Keratinocyte (primary cell): Measurements from ENCODE around the gene ERCC6L2. TPM values are rescaled to one million over a fixed set of nuclear protein-coding genes. Genes with fewer than 3 reads are reported as not detected.

Experiments used
- DNase-seq: peaks from one replicate; pipeline ENCODE4 v3.0.0-alpha.2; 2011; ENCODE audit warnings: low read depth, missing footprints, low spot score
- FAIRE-seq: peaks from 2 replicates; lab custom pipeline; 2011; peaks lifted over from hg19 to GRCh38; lab: Jason Lieb, UNC
- H2AFZ ChIP-seq: 2 replicates; pipeline ENCODE4 v1.6.0; 2012; ENCODE audit warnings: low read length, control low read depth, inconsistent platforms; ENCODE audit not compliant: control insufficient read depth
- H3K27ac ChIP-seq: 2 replicates; pipeline ENCODE4 v1.5.1; 2011; ENCODE audit warnings: low read length; ENCODE audit not compliant: control insufficient read depth, insufficient read depth
- H3K27me3 ChIP-seq: 3 replicates; pipeline ENCODE4 v1.6.0; 2011; ENCODE audit warnings: low read length; ENCODE audit not compliant: control insufficient read depth, insufficient read depth; ENCODE audit errors: extremely low read depth
- H3K36me3 ChIP-seq, 2 experiments: 2 replicates in 1 of 2; 3 replicates in 1 of 2; pipeline ENCODE4 v1.5.1; 2011; ENCODE audit warnings: low read length in 2 of 2, mild to moderate bottlenecking in 1 of 2; ENCODE audit not compliant: control insufficient read depth in 2 of 2, insufficient read depth in 2 of 2; ENCODE audit errors: extremely low read depth in 1 of 2
- H3K4me1 ChIP-seq: 3 replicates; pipeline ENCODE4 v1.5.1; 2011; ENCODE audit warnings: low read length; ENCODE audit not compliant: control insufficient read depth, insufficient read depth; ENCODE audit errors: extremely low read depth
- H3K4me2 ChIP-seq: 3 replicates; pipeline ENCODE4 v1.6.0; 2011; ENCODE audit warnings: low read depth, low read length; ENCODE audit not compliant: control insufficient read depth, insufficient read depth; ENCODE audit errors: extremely low read depth
- H3K4me3 ChIP-seq, 3 experiments: fragments of 200-600 bp in 1 of 3; sonication (generic) in 1 of 3; 2 replicates in 2 of 3; 3 replicates in 1 of 3; pipeline ENCODE4 v1.5.1; 2011 to 2016; ENCODE audit warnings: low read length in 3 of 3, mild to moderate bottlenecking in 3 of 3, control low read depth in 2 of 3, inconsistent platforms in 1 of 3, low read depth in 1 of 3, mixed read lengths in 1 of 3, mixed run types in 1 of 3, moderate library complexity in 1 of 3; ENCODE audit not compliant: control insufficient read depth in 2 of 3, insufficient read depth in 2 of 3; ENCODE audit errors: extremely low read depth in 1 of 3
- H3K79me2 ChIP-seq: 2 replicates; pipeline ENCODE4 v1.6.0; 2012; ENCODE audit warnings: low read length; ENCODE audit not compliant: control insufficient read depth, insufficient read depth
- H3K9ac ChIP-seq: 3 replicates; pipeline ENCODE4 v1.6.0; 2011; ENCODE audit warnings: low read length; ENCODE audit not compliant: control insufficient read depth, insufficient read depth; ENCODE audit errors: extremely low read depth
- H3K9me1 ChIP-seq: 3 replicates; pipeline ENCODE4 v1.6.0; 2011; ENCODE audit warnings: low read length; ENCODE audit not compliant: control insufficient read depth, insufficient read depth; ENCODE audit errors: extremely low read depth
- H3K9me3 ChIP-seq: 2 replicates; pipeline ENCODE4 v1.5.1; 2012; ENCODE audit warnings: low read depth, low read length; ENCODE audit not compliant: control insufficient read depth
- H4K20me1 ChIP-seq: 3 replicates; pipeline ENCODE4 v1.6.0; 2011; ENCODE audit warnings: low read length; ENCODE audit not compliant: control insufficient read depth, insufficient read depth; ENCODE audit errors: extremely low read depth
- CTCF ChIP-seq, 3 experiments: IDR thresholded peaks in 1 of 3; conservative IDR thresholded peaks in 1 of 3; optimal IDR thresholded peaks in 1 of 3; 2 replicates in 2 of 3; 3 replicates in 1 of 3; pipeline versions ENCODE3 to v1.5.1; 2011; ENCODE audit warnings: low read length in 3 of 3, mild to moderate bottlenecking in 3 of 3, moderate library complexity in 2 of 3, control low read depth in 1 of 3, inconsistent platforms in 1 of 3; ENCODE audit not compliant: insufficient read depth in 2 of 3; ENCODE audit errors: extremely low read depth in 1 of 3
- EZH2 ChIP-seq: IDR thresholded peaks from one replicate; pipeline ENCODE4 v1.6.1; 2012; ENCODE audit warnings: inconsistent platforms, mild to moderate bottlenecking, low read length, moderate library complexity
- dilution Hi-C: fragments of 300-500 bp; cut with MboI; formaldehyde crosslinking; loops from one replicate; pipeline ENCODE4 v1.7.0; 2020; ENCODE audit warnings: low sequenced_read_pairs; ENCODE audit not compliant: extremely low pct_ligation_motif_present
- polyA plus RNA-seq, 5 experiments: library from polyadenylated mRNA; depleted of rRNA in 3 of 5; stranded (reverse) in 3 of 5; stranded (forward) in 1 of 5; unstranded in 1 of 5; fragments of >200 nt; gene quantifications; 1 replicate in 1 of 5; 2 replicates in 3 of 5; 3 replicates in 1 of 5; pipeline versions ENCODE4 v1.2.1 to v1.2.3, GENCODE V29; 2011 to 2012; ENCODE audit warnings: missing spikeins in 2 of 5, low read depth in 1 of 5, low replicate concordance in 1 of 5

ERCC6L2 gene
- polyA plus RNA-seq, 1 donor (not counting 4 experiments of a cell fraction or from before 2014, with no cell fraction given) = 15.4 TPM

DNA sequence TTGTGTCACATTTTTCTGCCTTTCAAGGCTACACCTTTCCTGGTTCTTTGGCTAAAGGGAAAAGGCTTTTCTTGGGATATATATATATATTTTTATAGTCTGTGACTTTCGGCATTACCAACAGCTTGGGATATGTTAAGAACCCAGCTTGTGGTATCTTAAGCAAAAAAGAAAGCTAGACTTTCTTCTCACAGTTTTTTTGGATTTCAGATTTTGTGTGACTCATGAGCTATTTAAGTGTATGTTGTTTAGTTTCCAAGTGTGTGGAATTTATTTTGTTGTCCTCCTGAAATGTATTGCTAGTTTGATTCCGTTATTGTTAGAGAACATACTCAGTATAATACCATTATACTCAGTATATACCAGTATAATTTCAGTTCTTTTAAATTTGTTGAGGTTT lies 64.8 kb downstream of the ERCC6L2 start:
- Histone ChIP-seq H3K9ac (no peak overlapping the region), H3K4me2 (no peak overlapping the region), H3K4me3 (no peak overlapping the region), H3K79me2 (no peaks in the 10 kb centered on the region), H4K20me1 (no peaks in the 10 kb centered on the region), H3K36me3 (peaks cover 3 to 14% of the 10 kb centered on the region in 2 experiments), H3K9me1 (no peaks in the 10 kb centered on the region), H3K27ac (no peak overlapping the region), H3K4me1 (peaks cover 5% of the 10 kb centered on the region), H3K9me3 (no peaks in the 10 kb centered on the region), H2AFZ (no peak overlapping the region), H3K27me3 (no peaks in the 10 kb centered on the region)
- FAIRE-seq (peak; percentile 17), DNase-seq (no peak)
- dilution Hi-C loops = no loop called here
- TF ChIP-seq CTCF (optimal IDR thresholded peaks at IDR 0.05 in 1 of 3, IDR thresholded peaks at IDR 0.05 in 1 of 3, conservative IDR thresholded peaks at IDR 0.05 in 1 of 3; ENCODE audit: extremely low read depth in 1 of 3, insufficient read depth in 2 of 3, low read length in 3 of 3) (no peak), EZH2 (no peak)

DNA sequence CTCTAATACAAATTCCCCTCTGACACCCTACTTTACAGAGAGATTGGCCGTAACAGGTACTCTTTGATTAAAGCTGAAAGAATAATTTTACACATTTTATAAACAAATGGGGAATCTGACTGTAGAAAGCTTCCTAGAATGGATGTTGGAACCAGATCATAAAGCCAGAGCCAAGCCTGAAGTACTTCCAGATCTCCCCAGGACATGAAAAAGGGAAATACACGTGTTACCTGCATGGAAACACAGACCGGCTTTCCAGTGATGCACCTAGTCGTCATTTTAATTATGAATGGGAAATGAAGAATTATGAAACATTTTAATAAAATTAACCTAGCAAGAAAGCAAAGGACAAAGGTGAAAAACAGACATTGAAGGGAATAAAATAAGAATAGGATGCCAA lies 66.5 kb downstream of the ERCC6L2 start:
- Histone ChIP-seq H3K9me1 (no peaks in the 10 kb centered on the region), H3K4me1 (peaks cover 3% of the 10 kb centered on the region), H3K4me3 (no peak overlapping the region), H3K27me3 (no peaks in the 10 kb centered on the region), H3K4me2 (no peak overlapping the region), H2AFZ (no peak overlapping the region), H3K9me3 (no peaks in the 10 kb centered on the region), H3K36me3 (peaks cover 3 to 14% of the 10 kb centered on the region in 2 experiments), H3K9ac (no peak overlapping the region), H3K27ac (no peak overlapping the region), H4K20me1 (no peaks in the 10 kb centered on the region), H3K79me2 (no peaks in the 10 kb centered on the region)
- FAIRE-seq (no peak), DNase-seq (no peak)
- dilution Hi-C loops = no loop called here
- TF ChIP-seq EZH2 (no peak), CTCF (optimal IDR thresholded peaks at IDR 0.05 in 1 of 3, IDR thresholded peaks at IDR 0.05 in 1 of 3, conservative IDR thresholded peaks at IDR 0.05 in 1 of 3; ENCODE audit: extremely low read depth in 1 of 3, insufficient read depth in 2 of 3, low read length in 3 of 3) (no peak)
